ENCODE data around the gene FTCD.
"Not testable (repeated sequence)": the region's sequence is repeated elsewhere in the genome, so short reads cannot be mapped to it uniquely, and the experiment has no call there.

FTCD gene

DNA sequence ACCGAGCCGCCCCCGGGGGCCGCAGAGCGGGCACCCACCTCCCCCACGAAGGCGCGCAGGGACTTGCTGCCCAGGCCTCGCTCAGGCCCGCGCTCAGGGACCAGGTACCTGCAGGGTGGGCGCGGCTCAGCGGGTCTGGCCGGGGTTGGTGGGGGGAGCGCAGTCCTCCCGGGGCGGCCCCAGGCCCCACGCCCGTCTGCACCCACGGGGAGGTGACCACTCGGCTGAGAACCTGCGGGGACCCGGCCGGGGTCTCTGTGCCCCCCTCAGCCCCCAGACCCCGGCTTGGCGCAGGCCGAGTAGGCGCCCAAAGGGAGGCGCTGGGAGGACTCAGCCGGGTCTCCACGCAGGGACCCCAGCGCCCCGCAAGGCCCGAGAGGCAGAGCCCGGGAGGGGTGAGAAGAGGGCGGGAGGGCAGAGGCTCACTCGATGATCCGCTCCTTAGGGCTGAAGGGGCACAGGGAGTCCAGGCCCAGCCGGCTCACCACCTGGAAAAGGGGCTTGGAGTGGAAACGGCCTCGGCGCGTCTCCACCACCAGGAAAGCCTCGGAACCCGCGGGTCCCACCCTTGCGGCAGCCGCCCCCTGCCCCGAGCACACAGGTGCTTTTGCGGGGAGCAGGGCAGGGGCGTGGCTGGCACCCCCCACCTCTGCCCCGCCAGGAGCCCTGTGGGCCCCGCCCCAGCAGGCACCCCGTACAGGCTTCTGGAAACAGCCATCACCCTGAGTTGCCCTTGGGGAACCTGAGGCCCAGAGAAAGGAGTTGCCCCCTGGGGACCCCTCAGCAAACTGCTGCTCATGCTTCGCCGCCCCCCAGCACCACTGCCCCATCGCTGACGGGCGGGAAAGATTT, 9.3 kb downstream of the FTCD start:
- Histone ChIP-seq H3K4me3 (ENCODE audit: low read depth in 1 of 5, low read length in 5 of 5) (no peak overlapping the region), H3K27ac (ENCODE audit: low read depth, low read length) (no peak overlapping the region), H3K9me3 (ENCODE audit: control insufficient read depth in 5 of 5, low read length in 5 of 5) (no peaks in the 10 kb centered on the region), H3K36me3 (ENCODE audit: control insufficient read depth in 5 of 5, insufficient read depth in 5 of 5, low read length in 5 of 5) (no peaks in the 10 kb centered on the region), H3K4me1 (ENCODE audit: control insufficient read depth in 5 of 5, insufficient read depth in 5 of 5, low read length in 5 of 5) (peaks cover 0 to 7% (median 4%) of the 10 kb centered on the region in 5 donors), H3K9ac (ENCODE audit: low read length in 5 of 5) (no peak overlapping the region), H3K27me3 (ENCODE audit: control insufficient read depth in 5 of 5, insufficient read depth in 4 of 5, low read length in 5 of 5) (peaks cover 0 to 4% (median 2%) of the 10 kb centered on the region in 5 donors)

DNA sequence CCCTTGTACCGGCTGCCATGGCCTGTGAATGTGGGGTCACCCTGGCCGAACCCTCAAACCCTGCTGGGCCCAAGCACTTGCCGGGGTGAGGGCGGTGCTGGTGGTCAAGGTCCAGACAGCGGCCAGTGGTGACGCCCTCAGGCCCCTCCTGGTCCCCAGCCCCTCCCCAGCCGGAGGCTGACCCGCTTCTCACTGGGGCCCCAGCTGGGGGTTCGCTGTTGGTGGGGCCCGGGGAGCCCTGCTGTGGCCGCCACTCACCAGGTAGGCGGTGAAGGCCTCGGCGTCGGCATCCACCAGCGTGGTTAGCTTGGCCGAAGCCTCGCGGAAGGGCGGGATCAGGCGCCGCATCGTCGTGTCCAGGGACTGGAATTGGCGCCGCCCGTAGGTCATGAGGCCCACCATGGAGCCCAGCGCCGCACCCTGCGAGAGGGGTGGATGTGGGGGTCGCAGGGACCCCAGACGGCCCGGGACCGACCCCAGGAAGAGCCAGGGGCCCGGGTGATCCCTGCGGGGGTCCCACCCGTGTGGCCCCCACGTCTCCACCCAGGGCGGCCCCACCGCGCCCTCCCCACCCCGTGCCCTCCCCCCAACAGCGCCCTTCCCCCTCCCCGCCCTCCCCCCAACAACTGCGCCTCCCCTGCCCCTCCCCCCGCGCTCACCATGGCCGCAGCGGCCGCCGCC, 10.1 kb downstream of the FTCD start:
- no peak overlapping the region for H3K27ac ChIP-seq (ENCODE audit: low read depth, low read length)
- peaks cover 0 to 7% (median 4%) of the 10 kb centered on the region in 5 donors for H3K4me1 ChIP-seq (ENCODE audit: control insufficient read depth in 5 of 5, insufficient read depth in 5 of 5, low read length in 5 of 5)
- H3K36me3 ChIP-seq (ENCODE audit: control insufficient read depth in 5 of 5, insufficient read depth in 5 of 5, low read length in 5 of 5): no peaks in the 10 kb centered on the region
- H3K27me3 ChIP-seq (ENCODE audit: control insufficient read depth in 5 of 5, insufficient read depth in 4 of 5, low read length in 5 of 5): peaks cover 0 to 5% (median 1%) of the 10 kb centered on the region in 5 donors
- no peak overlapping the region for H3K9ac ChIP-seq (ENCODE audit: low read length in 5 of 5)
- H3K9me3 ChIP-seq (ENCODE audit: control insufficient read depth in 5 of 5, low read length in 5 of 5): no peaks in the 10 kb centered on the region
- no peak overlapping the region for H3K4me3 ChIP-seq (ENCODE audit: low read depth in 1 of 5, low read length in 5 of 5)

DNA sequence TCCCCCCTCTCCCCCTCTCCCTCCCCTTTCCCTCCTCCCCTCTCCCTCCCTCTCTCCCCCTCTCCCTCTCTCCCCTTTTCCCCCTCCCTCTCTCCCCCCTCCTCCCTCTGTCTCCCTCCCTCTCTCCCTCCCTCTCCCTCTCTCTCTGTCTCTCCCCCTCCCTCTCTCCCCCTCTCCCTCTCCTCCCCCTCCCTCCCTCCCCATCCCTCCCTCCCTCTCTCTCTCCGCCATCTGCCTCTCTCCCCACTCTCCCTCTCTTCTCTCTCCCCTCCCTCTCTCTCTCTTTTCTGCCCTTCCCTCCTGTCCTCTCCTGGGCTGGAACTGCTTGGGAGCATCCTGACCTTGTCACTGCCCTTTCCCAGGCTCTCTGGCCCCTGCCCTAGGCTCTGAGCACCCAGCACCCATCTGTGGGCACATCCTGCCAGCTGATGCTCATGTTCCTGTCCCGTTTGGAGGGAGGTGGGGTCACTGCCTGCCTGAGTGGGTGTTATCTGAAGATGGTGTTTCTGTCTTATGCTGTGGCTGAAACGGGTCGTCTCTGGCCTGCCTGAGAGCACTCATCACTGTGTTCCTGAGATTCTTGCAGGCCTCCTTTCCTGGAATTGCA, 10.8 kb downstream of the FTCD start:
- no peaks in the 10 kb centered on the region for H3K9me3 ChIP-seq (ENCODE audit: control insufficient read depth in 5 of 5, low read length in 5 of 5)
- H3K4me3 ChIP-seq (ENCODE audit: low read depth in 1 of 5, low read length in 5 of 5): no peak overlapping the region
- H3K27me3 ChIP-seq (ENCODE audit: control insufficient read depth in 5 of 5, insufficient read depth in 4 of 5, low read length in 5 of 5): peaks cover 0 to 12% (median 8%) of the 10 kb centered on the region in 5 donors
- no peaks in the 10 kb centered on the region for H3K36me3 ChIP-seq (ENCODE audit: control insufficient read depth in 5 of 5, insufficient read depth in 5 of 5, low read length in 5 of 5)
- no peak overlapping the region for H3K9ac ChIP-seq (ENCODE audit: low read length in 5 of 5)
- H3K27ac ChIP-seq (ENCODE audit: low read depth, low read length): no peak overlapping the region
- peaks cover 0 to 7% (median 4%) of the 10 kb centered on the region in 5 donors for H3K4me1 ChIP-seq (ENCODE audit: control insufficient read depth in 5 of 5, insufficient read depth in 5 of 5, low read length in 5 of 5)

DNA sequence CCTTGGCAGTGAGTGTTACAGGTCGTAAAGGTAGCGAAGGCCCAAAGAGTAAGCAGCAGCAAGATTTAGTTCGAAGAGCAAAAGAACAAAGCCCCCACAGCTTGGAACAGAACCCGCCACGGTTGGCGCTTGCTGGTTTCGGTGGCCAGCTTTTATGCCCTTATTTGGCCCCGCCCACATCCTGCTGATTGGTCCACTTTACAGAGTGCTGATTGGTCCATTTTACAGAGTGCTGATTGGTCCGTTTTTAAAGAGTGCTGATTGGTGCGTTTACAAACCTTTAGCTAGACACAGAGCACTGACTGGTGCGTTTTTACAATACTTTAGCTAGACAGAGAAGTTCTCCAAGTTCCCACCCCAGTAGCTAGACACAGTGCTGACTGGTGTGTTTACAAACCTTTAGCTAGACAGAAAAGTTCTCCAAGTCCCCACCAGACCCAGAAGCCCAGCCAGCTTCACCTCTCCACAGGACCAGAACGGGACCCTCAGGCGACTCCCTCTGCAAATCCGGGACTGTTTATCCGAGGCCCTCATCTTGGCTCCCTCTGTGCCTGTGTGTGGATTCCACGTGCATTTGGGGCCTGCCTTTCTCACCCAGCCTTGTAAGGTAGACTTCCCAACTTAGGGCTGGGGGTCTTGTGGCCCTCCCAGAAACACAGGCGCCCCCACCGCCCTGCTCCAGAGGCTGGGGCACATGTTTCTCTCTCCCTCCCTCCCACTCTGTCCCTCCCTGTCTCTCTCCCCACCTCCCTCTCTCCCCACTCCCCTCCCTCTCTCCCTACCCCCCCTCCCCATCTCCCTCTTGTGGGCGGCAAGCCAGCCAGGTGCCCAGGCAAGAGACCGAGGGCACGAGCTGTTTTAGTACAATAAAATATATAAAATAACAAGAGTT, 12.6 kb downstream of the FTCD start:
- peaks cover 0 to 7% (median 4%) of the 10 kb centered on the region in 5 donors for H3K4me1 ChIP-seq (ENCODE audit: control insufficient read depth in 5 of 5, insufficient read depth in 5 of 5, low read length in 5 of 5)
- no peak overlapping the region for H3K9ac ChIP-seq (ENCODE audit: low read length in 5 of 5)
- no peak overlapping the region for H3K27ac ChIP-seq (ENCODE audit: low read depth, low read length)
- H3K9me3 ChIP-seq (ENCODE audit: control insufficient read depth in 5 of 5, low read length in 5 of 5): no peaks in the 10 kb centered on the region
- H3K36me3 ChIP-seq (ENCODE audit: control insufficient read depth in 5 of 5, insufficient read depth in 5 of 5, low read length in 5 of 5): no peaks in the 10 kb centered on the region
- H3K27me3 ChIP-seq (ENCODE audit: control insufficient read depth in 5 of 5, insufficient read depth in 4 of 5, low read length in 5 of 5): peaks cover 0 to 18% (median 11%) of the 10 kb centered on the region in 5 donors
- no peak overlapping the region for H3K4me3 ChIP-seq (ENCODE audit: low read depth in 1 of 5, low read length in 5 of 5)

DNA sequence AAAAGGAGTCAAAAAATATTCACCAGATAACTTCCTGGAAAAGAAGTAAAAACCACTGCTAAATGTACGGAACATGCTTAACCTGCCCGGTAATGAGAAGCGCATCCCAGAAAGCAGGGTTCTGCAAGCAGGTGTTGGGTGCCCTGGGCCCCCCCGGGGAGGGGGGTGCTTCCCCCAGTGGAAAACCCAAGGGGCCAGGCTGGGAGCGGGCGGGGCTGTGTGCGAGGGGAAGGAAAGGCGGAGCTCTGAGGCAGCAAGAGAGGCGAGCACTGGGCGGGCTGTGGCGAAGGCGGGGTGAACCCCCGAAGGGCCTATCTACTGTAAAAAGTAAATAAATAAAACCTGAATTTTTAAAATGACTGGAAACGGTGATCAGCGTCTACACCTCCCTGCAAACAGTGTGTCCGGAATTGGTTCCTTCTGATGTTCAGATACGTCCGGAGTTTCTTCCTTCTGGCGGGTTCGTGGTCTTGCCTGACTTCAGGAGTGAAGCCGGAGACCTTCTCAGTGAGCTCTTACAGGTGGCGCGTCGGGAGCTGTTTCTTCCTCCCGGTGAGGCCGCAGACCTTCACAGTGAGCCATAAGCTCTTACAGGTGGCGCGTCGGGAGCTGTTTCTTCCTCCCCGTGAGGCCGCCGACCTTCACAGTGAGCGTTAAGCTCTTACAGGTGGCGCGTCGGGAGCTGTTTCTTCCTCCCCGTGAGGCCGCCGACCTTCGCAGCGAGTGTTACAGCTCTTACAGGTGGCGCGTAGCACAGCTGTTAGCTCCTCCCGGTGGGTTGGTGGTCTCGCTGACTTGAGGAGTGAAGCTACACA, 13.4 kb downstream of the FTCD start:
- Histone ChIP-seq H3K27ac (ENCODE audit: low read depth, low read length) (no peak overlapping the region), H3K4me3 (ENCODE audit: low read depth in 1 of 5, low read length in 5 of 5) (no peak overlapping the region), H3K9me3 (ENCODE audit: control insufficient read depth in 5 of 5, low read length in 5 of 5) (no peaks in the 10 kb centered on the region), H3K4me1 (ENCODE audit: control insufficient read depth in 5 of 5, insufficient read depth in 5 of 5, low read length in 5 of 5) (peaks cover 0 to 7% (median 4%) of the 10 kb centered on the region in 5 donors), H3K9ac (ENCODE audit: low read length in 5 of 5) (no peak overlapping the region), H3K27me3 (ENCODE audit: control insufficient read depth in 5 of 5, insufficient read depth in 4 of 5, low read length in 5 of 5) (peaks cover 0 to 22% (median 16%) of the 10 kb centered on the region in 5 donors), H3K36me3 (ENCODE audit: control insufficient read depth in 5 of 5, insufficient read depth in 5 of 5, low read length in 5 of 5) (no peaks in the 10 kb centered on the region)

DNA sequence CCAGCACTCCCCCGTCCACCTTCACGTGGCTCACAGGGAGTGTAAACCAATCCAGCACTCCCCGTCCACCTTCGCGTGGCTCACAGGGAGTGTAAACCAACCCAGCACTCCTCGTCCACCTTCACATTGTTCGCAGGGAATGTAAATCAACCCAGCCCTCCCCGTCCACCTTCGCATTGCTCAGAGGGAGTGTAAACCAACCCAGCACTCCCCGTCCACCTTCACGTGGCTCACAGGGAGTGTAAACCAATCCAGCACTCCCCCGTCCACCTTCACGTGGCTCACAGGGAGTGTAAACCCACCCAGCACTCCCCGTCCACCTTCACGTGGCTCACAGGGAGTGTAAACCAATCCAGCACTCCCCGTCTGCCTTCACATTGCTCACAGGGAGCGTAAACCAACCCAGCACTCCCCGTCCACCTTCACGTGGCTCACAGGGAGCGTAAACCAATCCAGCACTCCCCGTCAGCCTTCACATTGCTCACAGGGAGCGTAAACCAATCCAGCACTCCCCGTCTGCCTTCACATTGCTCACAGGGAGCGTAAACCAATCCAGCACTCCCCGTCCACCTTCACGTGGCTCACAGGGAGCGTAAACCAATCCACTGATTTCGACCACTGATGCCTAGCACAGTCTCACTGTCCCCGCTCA, 14.9 kb downstream of the FTCD start:
- H3K9me3 ChIP-seq (ENCODE audit: control insufficient read depth in 5 of 5, low read length in 5 of 5); H3K9ac ChIP-seq (ENCODE audit: low read length in 5 of 5); H3K27ac ChIP-seq (ENCODE audit: low read depth, low read length); H3K4me3 ChIP-seq (ENCODE audit: low read depth in 1 of 5, low read length in 5 of 5); H3K36me3 ChIP-seq (ENCODE audit: control insufficient read depth in 5 of 5, insufficient read depth in 5 of 5, low read length in 5 of 5); H3K4me1 ChIP-seq (ENCODE audit: control insufficient read depth in 5 of 5, insufficient read depth in 5 of 5, low read length in 5 of 5): not testable (repeated sequence)
- peaks cover 0 to 27% (median 19%) of the 10 kb centered on the region in 5 donors for H3K27me3 ChIP-seq (ENCODE audit: control insufficient read depth in 5 of 5, insufficient read depth in 4 of 5, low read length in 5 of 5)

DNA sequence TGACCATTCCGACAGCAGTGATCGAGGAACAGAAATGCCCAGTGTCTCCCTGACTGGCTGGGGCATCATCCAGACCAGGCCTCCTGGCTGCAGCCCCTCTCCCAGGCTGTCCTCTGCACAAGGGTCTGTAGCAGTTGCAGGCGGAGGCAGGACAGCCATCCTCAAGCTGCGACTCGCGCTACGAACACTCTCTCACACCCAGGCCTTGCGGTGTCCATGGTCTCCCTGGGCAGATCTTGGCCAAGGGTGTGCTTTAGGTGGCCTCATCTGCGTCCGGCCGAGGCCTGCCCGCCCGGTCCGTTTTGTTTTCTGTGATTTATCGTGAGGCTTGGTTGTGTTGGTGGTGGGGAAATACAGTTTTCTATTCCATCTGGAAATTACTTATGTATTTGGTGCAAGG, 15.7 kb downstream of the FTCD start:
- Histone ChIP-seq H3K4me3 (ENCODE audit: low read depth in 1 of 5, low read length in 5 of 5) (no peak overlapping the region), H3K9ac (ENCODE audit: low read length in 5 of 5) (no peak overlapping the region), H3K36me3 (ENCODE audit: control insufficient read depth in 5 of 5, insufficient read depth in 5 of 5, low read length in 5 of 5) (no peaks in the 10 kb centered on the region), H3K27ac (ENCODE audit: low read depth, low read length) (no peak overlapping the region), H3K4me1 (ENCODE audit: control insufficient read depth in 5 of 5, insufficient read depth in 5 of 5, low read length in 5 of 5) (peaks cover 0 to 7% (median 4%) of the 10 kb centered on the region in 5 donors), H3K27me3 (ENCODE audit: control insufficient read depth in 5 of 5, insufficient read depth in 4 of 5, low read length in 5 of 5) (peaks cover 0 to 25% (median 19%) of the 10 kb centered on the region in 5 donors), H3K9me3 (ENCODE audit: control insufficient read depth in 5 of 5, low read length in 5 of 5) (no peaks in the 10 kb centered on the region)

DNA sequence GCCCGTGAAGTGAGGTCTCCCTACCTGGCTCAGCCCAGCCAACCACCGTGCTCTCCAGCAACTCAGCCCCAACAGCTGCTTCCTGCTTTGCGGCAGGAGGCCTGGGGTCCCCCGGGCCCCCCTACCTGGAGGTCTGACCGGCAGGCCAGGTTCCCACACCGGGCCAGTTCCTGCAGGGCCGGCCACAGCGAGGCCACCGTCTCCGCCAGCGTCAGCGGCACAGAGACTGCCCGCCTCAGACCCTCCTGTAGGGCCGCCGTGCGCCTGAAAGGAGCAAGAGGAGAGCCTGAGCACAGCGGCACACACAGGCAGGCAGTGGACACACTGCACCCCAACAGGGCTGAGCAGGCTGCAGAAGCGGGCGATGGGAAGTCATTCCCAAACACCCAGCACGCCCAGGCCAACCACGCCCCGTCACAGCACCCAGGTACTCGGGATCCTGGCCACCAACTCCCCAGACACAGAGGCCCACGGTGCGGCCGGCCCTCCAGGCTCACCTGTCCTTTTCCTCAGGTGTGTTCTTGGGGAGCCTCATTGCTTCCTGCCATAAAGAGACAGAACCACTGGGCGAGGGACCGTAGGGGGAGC, 16.9 kb downstream of the FTCD start:
- no peaks in the 10 kb centered on the region for H3K36me3 ChIP-seq (ENCODE audit: control insufficient read depth in 5 of 5, insufficient read depth in 5 of 5, low read length in 5 of 5)
- no peaks in the 10 kb centered on the region for H3K9me3 ChIP-seq (ENCODE audit: control insufficient read depth in 5 of 5, low read length in 5 of 5)
- no peak overlapping the region for H3K27ac ChIP-seq (ENCODE audit: low read depth, low read length)
- H3K4me1 ChIP-seq (ENCODE audit: control insufficient read depth in 5 of 5, insufficient read depth in 5 of 5, low read length in 5 of 5): peaks cover 0 to under 1% (median under 1%) of the 10 kb centered on the region in 5 donors
- no peak overlapping the region for H3K9ac ChIP-seq (ENCODE audit: low read length in 5 of 5)
- H3K4me3 ChIP-seq (ENCODE audit: low read depth in 1 of 5, low read length in 5 of 5): no peak overlapping the region
- H3K27me3 ChIP-seq (ENCODE audit: control insufficient read depth in 5 of 5, insufficient read depth in 4 of 5, low read length in 5 of 5): peaks cover 0 to 24% (median 19%) of the 10 kb centered on the region in 5 donors
